DND-41 (cell line): Measurements from ENCODE around the gene NFIB.

Experiments used
- EZH2 ChIP-seq: IDR thresholded peaks from 3 replicates; pipeline ENCODE4 v1.6.1; 2012; ENCODE audit warnings: borderline replicate concordance, low read depth, mild to moderate bottlenecking, moderate library complexity, low read length, inconsistent platforms; ENCODE audit not compliant: severe bottlenecking
- TF ChIP-seq, protein P1 (sequence below): IDR thresholded peaks from 2 replicates; pipeline ENCODE4 v1.5.1; 2012; ENCODE audit warnings: borderline replicate concordance, low read length, moderate library complexity, mild to moderate bottlenecking; ENCODE audit not compliant: poor library complexity, severe bottlenecking; ENCODE audit errors: extremely low read depth

DNA sequence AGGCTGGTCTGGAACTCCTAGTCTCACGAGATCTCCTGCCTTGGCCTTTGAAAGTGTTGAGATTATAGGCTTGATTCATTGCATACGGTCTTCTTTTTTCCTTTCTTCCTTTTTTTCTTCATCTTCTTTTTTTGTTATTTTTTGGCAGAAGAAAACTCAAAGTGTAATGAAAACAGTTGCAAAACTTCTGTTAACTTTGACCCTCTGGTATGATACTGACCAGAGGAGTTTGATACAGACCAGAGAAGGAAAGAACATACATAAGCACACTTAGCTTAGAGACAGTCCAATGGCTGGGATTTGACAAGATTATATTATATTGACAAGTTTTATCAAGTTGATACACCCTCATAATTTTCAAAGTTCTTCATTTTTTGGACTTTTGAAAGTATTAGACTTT is 181.2 kb downstream of the NFIB start:
- TF ChIP-seq, protein P1, sequence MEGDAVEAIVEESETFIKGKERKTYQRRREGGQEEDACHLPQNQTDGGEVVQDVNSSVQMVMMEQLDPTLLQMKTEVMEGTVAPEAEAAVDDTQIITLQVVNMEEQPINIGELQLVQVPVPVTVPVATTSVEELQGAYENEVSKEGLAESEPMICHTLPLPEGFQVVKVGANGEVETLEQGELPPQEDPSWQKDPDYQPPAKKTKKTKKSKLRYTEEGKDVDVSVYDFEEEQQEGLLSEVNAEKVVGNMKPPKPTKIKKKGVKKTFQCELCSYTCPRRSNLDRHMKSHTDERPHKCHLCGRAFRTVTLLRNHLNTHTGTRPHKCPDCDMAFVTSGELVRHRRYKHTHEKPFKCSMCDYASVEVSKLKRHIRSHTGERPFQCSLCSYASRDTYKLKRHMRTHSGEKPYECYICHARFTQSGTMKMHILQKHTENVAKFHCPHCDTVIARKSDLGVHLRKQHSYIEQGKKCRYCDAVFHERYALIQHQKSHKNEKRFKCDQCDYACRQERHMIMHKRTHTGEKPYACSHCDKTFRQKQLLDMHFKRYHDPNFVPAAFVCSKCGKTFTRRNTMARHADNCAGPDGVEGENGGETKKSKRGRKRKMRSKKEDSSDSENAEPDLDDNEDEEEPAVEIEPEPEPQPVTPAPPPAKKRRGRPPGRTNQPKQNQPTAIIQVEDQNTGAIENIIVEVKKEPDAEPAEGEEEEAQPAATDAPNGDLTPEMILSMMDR: no peak
- TF ChIP-seq EZH2: no peak
